ENCODE results near the gene RGL3.
"Not testable (repeated sequence)": the region's sequence is repeated elsewhere in the genome, so short reads cannot be mapped to it uniquely, and the experiment has no call there.

RGL3 gene

DNA sequence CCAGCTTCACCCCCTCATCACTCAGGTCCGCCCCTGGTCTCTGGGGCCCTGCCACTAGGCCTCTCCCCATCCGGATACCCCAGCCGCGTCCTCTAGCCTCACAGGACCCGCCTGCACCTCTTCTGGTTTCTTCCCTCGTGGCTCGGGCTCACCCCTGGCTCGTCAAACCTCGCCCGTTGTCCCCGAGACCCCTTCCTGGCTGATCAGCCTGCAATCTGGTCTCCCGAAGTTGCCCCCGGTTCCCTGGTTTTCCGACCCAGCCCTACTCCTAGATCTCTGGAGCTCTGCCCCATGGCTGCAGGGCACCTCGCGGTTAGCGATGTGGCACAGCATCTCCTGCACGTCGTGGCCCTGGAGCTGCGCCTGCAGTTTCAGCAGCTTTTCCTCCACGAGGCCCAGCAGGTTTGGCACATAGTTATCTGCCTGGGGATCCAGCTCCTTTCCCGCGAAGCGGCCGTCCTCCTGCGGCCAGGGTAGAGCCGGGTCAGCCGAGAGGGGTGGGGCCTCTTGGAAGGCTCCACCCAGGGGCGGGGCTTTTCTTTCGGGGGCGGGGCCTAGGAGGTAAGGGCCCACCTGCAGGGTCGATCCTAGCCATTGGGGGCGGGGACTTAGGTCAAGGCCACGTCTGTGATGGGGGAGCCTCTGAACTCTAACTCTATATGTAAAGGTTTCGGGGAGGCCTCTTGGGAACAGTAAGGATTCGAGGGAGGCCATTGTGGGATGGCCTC lies 2.4 kb upstream of the RGL3 start:
- in situ Hi-C loops (cut with HindIII; ENCODE audit: low sequenced_read_pairs) = no loop called here

DNA sequence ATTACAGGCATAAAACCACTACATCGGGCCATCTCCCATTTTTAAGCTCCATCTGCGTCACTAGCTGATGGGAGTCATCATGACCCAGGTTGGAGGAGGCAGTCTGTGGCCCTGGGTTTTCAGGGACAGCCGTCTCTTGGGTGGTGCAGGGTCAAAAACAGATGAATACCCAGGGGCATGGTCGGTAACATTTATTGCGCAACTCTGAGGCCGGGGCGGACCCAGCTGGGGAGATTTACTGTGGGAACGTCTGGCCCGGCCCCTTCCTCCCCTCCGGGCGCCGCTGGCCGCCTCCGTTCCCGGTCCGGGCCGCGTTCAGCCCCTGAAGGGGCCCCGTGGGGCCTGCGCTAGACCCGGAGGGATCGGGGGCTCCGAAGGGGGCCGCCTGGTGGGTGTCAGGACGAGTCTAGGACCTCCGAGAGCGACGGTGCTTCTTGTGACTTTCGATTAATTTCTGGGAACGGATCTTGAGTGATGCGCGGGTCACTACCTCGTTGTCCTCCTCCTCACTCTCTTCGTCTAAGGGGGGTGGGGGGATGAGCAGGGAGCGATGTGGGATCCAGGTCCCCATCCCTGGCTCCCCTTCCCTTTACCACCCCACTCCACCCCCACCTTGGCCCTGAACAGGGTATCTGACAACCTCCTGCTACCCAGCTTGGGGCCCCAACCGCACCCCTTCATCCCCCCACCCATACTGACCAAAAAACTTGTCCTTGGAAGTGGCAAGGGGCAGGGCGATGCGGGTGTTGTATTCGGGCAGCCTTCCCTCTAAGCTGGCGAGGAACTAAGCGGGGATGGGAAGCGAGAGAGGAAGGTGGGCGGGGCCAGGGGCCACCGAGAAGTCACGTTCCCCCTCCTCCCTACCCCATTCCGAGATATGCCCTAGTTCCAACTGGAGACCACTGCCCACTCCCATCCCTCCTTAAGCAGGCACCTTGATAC lies 1.6 kb upstream of the RGL3 start:
- in situ Hi-C loops (cut with HindIII; ENCODE audit: low sequenced_read_pairs) = no loop called here

DNA sequence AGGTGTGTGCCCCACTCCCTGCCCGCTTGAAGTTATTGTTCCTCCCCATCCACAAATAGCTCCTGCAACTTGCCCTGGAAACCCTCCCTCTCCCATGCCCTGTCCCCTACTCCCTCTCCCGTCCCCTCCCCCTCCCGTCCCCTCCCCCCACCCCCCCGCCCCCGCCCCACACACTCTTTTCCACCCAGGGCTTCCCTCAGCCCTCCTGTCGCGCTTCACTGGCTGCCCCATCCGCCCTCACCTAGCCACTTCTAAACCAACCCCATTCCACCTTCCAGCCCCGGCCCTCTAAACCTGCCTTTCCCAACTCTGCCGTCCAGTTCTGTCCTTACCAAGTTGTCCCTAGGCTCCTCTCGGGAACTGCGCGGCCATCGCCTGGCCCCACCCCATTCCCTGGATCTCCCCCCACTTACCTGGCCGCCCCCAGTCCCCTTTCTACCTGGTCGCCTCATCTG lies 993 bp downstream of the RGL3 start:
- in situ Hi-C loops (cut with HindIII; ENCODE audit: low sequenced_read_pairs) = no loop called here

DNA sequence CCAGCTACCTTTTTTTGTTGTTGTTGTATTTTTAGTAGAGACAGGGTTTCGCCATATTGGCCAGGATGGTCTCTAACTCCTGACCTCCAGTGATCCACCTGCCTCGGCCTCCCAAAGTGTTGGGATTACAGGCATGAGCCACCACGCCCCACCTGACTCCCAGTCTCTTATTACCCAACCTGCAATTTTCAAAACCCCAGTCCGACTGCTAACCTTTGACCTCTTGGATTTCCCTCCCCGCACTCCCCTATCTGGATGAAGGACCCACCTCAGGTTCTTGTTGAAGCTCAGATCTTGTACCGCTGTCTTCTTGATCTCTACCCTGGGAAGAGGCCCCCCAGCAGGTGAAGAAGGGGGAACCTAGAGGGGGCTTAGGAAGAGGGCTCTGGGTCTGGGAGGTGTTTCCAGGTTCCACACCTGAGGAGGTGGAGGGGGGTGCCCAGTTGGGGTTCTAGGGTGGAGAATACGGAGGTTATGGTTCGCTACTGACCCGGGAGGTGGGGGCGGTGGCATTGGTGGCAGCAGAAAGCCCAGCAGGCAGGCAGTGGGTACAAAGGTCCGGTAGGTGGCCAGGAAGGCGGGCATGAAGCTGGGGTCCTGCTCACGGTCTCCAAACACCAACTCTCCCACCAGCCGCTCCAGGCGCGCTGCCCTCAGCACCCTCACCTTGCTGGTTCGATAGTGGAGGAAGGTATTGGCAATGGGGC lies 2.6 kb downstream of the RGL3 start:
- in situ Hi-C loops (cut with HindIII; ENCODE audit: low sequenced_read_pairs) = no loop called here

DNA sequence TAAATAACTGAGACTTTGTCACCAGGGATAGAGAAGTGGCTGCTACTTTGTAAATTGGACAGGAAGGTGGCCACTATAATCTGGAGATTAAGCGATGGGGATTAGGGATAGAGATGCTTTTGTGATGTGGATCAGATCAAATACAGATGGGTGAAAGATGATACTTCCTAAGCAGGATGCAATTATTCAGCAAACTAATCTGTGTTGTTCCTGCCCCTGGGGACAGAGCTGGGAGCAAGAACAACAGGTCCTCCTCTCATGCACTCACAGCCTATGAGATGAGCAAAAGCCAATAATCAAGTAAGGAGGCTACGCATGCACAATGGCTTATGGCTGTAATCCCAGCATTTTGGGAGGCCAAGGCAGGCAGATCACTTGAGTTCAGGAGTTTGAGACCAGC lies 4.6 kb downstream of the RGL3 start:
- in situ Hi-C loops (cut with HindIII; ENCODE audit: low sequenced_read_pairs) = no loop called here

DNA sequence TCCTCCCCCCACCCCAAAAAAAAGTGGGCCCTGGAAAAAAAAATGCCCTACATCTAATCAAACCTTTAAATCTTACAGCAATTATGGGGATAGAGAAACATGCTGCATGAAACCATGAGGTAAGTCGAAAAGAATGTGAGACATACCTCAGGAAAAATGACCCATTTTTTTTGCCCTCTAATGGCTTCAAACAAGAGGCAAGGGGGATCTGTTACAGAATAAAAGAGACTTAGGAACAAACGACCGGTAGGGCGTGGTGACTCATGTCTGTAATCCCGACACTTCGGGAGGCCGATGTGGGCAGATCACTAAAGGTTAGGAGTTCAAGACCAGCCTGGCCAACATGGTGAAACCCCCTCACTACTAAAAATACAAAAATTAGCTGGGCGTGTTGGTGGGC lies 8.4 kb downstream of the RGL3 start:
- in situ Hi-C loops (cut with HindIII; ENCODE audit: low sequenced_read_pairs) = no loop called here

DNA sequence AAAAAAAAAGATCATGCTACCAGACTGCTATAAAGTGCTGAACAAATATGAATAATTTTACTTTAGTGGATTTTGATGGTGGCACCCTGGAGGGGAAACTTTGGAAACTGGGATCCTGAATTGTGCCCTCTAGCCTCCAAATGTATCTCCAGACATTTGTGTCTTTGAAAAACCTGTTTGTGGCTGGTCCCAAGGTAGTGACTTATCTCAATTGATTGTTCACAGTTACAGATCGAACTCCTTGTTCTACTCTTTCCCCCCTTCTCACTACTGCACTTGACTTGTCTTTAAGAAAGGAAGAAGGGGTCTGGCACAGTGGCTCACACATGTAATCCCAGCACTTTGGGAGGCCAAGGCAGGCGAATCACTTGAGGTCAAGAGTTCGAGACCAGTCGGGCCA lies 10.5 kb downstream of the RGL3 start:
- in situ Hi-C loops (cut with HindIII; ENCODE audit: low sequenced_read_pairs) = no loop called here

DNA sequence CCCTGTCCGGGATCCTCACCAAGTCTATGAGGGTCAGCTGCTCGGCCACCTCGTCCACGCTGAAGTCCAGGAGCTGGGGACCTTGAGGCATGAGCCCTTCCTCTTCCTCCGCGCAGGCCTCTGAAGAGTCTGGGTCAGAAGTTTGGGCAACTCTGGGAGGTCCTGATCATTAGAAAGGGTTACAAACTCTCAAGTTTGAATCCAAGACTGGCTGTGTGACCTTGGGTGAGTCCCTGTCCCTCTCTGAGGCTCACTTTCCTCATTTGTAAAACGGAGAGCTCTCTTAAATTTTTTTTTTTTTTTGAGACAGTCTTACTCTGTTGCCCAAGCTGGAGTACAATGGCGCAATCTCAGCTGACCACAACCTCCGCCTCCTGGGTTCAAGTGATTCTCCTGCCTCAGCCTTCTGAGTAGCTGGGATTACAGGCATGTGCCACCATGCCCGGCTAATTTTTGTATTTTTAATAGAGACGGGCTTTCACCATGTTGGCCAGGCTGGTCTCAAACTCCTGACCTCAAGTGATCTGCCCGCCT lies 12.3 kb downstream of the RGL3 start:
- in situ Hi-C loops (cut with HindIII; ENCODE audit: low sequenced_read_pairs) = not testable (repeated sequence)

DNA sequence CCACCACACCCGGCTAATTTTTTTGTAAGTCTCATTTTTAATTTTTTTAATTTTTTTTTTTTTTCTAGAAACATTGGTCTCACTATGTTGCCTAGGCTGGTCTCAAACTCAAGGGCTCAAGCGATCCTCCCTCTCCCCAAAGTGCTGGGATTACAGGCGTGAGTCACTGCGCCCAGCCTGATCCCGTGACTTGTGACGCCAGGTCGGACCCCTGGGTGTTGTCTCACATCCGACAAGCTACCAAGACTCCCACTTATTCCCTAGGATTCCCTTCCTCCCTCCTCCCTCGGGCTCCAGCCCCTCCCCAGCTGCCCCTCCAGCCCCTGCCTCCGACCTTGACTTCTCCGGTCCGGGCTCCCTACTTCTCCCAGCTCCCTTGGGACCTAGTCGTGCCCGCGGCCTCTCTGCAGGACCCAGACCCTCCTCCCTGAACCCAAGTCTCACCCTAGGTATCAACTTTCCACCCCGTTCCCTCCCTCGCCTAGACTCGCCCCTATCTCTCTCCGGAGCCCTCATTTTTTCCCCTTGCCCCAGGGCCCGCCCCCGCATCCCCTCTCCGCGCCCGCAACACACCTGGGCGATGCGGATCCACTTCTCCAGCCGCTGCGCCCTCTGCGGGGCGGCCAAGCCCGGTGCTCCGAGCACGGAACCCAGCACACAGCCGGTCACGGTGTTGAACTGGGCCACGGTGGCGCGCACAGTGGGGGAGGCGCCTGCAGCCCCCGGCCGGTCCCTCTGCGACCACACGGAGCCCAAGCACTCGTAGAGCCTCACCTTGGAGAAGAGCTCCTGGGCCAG lies 13.1 kb downstream of the RGL3 start:
- in situ Hi-C loops (cut with HindIII; ENCODE audit: low sequenced_read_pairs) = no loop called here

DNA sequence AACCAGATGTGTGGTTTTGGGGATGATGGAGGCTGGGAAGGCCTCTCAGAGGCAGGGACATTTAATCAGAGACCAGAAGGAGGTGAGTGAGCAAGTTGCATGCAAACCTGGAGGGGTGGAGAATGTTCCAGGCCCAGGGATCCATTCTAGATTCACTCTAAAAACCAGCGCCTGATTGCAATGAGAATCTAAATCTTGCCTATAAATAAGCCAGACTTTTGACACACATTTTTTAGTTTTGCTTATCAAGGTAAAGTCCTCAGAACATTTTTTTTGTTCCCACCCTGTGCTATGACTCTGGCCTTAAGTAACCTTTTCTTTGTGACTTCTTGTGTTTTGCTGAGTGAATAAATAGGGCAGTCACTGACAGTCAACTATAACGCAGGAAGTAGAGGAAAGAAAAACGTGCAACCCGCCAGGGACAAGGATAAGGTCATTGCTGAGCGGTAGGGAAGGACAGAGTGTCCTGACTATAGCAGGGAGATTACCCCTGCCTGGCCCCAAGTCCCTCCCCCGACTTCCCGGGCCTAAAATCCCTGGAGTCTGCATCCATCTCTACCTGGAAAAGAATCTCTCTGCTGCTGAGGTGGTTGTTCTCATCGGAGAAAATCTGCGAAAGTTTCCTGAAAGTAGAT lies 14.4 kb downstream of the RGL3 start:
- in situ Hi-C loops (cut with HindIII; ENCODE audit: low sequenced_read_pairs) = no loop called here

DNA sequence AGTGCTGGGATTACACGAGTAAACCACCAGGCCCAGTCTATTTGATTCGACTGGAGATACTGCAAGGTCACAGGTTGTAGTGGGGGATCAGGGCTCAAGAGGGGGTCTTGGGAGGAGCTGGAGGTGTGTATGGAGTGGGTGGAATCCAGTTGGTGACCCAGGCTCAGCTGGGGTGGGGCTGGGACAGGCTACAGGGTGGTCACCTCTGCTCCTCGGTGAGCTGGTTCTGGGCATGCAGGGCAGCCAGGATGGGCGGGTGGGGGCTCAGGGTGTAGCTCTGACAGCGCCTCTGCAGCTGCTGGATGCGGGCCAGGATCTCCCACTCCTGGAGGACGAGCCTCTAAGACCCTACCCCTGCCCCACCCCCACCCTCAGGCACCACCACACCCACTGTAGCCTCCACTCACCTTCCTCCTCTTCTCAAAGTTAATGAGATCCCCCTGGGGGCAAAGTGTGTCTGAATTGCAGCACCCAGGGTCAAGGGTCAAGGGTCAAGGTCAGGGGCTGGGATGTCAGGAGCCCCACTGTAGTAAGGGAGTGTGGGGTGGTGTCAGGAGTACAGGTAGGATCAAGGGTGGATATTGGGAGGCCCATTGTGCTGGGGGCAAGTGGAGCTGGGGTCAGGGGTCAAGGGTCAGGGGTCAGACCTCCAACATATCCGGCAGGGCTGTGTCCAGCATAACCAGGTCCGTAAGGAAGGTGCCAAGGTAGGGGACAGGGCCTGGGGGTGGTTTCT lies 17.1 kb downstream of the RGL3 start:
- in situ Hi-C loops (cut with HindIII; ENCODE audit: low sequenced_read_pairs) = no loop called here

DNA sequence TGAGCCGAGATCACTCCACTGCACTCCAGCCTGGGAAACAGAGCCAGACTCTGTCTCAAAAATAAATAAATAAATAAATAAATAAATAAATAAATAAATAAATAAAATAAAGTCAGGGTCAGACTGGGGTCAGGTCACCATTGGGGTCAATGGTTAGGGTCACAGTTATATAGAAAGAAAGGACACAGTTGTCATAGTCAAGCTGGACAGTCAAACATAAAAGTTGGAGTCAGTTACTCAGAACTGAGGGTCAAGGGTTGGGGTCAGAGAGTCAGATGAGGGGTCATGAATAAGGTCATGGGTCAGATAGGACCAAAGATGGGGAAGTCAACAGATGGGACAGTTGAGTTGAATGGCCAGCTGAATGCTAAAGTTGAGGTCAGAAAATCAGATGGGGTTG lies 18.3 kb downstream of the RGL3 start:
- in situ Hi-C loops (cut with HindIII; ENCODE audit: low sequenced_read_pairs) = no loop called here

DNA sequence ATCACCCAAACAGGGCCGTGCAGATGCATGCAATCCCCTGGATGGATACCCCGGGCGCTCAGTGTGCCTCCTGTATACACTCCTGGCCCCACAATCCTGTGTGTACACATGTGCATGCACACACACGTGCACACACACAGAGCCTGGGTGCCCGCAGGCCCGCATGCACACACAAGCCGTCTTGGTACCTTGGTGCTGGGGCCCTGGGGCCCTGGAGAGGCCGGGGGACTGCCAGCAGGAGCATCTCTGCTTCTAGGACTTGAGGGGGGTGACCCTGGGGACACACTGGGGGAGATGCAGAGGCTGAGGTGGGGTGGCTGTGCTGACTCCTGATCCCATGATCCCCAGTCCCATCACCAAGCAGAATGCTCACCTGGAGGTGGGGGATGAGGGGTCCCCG lies 19.4 kb downstream of the RGL3 start:
- in situ Hi-C loops (cut with HindIII; ENCODE audit: low sequenced_read_pairs) = no loop called here

DNA sequence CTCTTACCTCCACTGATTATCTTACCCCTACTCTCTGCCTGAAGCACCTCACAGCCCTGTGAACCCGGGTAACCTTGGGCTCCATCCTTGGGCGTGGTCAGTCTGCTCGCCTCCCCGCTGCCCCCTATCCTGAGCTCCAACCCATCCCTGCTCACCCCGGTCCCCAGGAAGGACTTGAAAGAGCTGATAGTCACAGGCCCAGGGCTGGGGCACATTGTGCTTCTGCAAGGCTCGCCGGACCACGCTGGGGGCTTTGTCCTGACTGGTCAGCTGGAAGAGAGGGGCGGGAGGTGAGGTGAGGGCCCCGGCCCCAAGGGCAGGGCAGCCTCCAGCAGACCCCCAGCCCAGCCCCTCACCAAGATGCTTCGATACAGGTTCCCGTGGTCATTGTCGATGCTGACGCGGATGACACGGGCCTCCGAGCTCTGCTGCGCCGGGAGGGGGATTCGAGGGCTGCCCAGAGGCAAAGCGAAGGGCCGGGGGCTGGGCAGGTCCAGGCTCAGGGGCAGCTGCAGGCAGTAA lies 22.0 kb downstream of the RGL3 start:
- in situ Hi-C loops (cut with HindIII; ENCODE audit: low sequenced_read_pairs) = no loop called here

DNA sequence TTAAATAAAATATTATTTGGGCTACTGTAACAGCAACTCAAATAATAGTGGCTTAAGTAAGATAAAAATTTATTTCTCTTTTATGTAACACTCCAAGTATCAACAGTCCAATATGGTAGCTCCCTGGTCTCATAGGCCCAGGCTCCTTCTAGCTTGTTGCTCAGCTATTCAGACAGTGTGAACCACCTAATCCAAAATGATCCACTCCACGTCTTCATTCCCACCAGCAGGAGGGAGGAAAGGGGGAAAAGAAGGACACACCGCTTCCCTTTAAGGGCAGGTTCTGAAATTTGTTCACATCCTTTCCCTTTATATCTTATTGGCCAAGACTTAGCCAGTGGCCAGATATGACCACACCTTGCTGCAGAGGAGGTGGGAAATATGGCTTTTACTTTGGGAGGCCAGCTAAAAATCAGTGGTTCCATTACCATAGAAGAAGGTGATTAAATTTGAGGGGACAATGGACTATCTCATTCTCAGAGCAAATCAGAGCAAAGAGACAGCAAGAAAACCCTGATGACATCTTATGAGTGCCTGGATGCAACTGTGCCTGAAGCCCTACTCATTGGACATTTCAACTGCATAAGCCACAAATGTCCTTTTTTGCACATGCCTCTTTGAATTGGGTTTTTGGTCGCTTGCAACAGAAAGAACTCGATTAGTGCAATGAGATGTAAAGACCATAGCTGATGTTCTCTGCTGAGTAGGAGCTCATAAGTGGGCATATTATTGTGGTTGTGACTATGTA lies 28.0 kb downstream of the RGL3 start:
- in situ Hi-C loops (cut with HindIII; ENCODE audit: low sequenced_read_pairs) = no loop called here

DNA sequence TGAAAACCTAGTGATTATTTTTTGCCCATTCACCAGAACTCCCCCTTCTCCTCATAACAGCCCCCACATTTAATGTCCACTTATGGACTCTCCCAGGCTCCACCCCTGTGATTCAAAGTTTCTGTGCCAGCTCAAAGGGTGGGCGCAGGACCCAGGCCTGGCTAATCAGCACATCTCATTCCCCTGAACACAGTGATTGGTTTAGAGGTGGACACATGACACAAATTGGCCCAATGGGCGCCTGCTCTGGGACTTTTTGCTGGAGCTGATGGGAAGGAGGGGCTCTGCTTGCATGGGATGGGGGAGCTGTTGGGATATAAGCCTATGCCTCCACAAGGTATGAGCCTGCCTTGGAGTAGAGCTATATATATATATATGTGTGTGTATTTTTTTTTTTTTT lies 28.8 kb downstream of the RGL3 start:
- in situ Hi-C loops (cut with HindIII; ENCODE audit: low sequenced_read_pairs) = no loop called here

DNA sequence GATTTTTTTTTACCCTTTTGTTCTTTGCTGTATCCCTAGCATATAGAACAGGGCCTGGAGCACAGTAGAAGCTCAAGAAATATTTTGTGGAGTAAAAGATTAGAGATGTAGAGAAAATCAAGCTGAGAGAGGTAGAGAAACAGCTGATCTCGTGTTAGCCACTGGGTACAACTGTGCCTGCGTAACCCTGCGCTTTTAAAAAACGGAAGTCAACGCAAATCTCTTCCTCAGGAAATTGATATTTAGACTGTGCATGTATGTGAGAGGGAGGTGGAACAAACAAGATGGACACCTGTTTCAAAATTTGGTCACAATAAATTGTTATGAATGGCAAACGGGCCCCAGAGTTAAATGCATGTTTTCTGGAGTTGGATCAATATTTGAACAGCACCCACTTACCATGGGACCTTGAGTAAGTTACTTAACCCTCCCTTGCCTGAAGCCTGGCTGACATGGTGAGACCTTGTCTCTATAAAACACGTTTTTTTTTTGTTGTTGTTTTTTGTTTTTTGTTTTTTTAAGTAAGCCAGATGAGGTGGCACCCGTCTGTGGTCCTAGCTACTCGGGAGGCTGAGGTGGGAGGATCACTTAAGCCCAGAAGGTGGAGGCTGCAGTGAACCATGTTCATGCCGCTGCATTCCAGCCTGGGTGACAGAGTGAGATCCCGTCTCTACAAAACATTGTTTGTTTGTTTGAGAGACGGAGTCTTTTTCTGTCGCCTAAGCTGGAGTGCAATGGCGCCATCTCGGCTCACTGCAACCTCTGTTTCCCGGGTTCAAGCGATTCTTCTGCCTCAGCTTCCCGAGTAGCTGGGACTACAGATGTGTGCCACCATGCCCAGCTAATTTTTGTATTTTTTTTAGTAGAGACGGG lies 31.7 kb downstream of the RGL3 start:
- in situ Hi-C loops (cut with HindIII; ENCODE audit: low sequenced_read_pairs) = no loop called here

DNA sequence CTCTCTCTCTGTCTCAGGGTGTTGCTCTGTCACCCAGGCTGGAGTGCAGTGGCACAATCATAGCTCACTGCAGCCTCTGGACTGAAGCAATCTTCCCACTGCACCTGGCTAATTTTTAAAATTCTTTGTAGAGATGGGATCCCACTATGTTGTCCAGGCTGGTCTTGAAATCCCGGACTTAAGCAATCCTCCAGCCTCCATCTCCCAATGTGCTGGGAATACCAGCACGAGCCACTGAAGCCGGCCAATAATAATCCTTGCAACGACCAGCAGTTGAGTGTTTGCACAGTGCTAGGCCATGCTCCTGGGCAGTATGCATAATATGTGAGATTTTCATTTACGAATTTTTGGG lies 34.4 kb downstream of the RGL3 start:
- in situ Hi-C loops (cut with HindIII; ENCODE audit: low sequenced_read_pairs) = no loop called here
